Ureter (tissue), 1 donor: ENCODE results near the gene CHRNB1. TPM values are rescaled to one million over a fixed set of nuclear protein-coding genes. Genes with fewer than 3 reads are reported as not detected.

Source experiments
- DNase-seq: peaks from one replicate; pipeline ENCODE4 v3.0.0-alpha.2; 2020; ENCODE audit warnings: low spot score
- total RNA-seq: library from RNA; stranded (reverse); gene quantifications from one replicate; pipeline ENCODE4 v1.2.4, GENCODE V29; 2023
- donor health status: DM: yes; HTN: yes; CAD: no.

CHRNB1 gene, protein sequence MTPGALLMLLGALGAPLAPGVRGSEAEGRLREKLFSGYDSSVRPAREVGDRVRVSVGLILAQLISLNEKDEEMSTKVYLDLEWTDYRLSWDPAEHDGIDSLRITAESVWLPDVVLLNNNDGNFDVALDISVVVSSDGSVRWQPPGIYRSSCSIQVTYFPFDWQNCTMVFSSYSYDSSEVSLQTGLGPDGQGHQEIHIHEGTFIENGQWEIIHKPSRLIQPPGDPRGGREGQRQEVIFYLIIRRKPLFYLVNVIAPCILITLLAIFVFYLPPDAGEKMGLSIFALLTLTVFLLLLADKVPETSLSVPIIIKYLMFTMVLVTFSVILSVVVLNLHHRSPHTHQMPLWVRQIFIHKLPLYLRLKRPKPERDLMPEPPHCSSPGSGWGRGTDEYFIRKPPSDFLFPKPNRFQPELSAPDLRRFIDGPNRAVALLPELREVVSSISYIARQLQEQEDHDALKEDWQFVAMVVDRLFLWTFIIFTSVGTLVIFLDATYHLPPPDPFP
- 6.8 TPM for total RNA-seq

DNA sequence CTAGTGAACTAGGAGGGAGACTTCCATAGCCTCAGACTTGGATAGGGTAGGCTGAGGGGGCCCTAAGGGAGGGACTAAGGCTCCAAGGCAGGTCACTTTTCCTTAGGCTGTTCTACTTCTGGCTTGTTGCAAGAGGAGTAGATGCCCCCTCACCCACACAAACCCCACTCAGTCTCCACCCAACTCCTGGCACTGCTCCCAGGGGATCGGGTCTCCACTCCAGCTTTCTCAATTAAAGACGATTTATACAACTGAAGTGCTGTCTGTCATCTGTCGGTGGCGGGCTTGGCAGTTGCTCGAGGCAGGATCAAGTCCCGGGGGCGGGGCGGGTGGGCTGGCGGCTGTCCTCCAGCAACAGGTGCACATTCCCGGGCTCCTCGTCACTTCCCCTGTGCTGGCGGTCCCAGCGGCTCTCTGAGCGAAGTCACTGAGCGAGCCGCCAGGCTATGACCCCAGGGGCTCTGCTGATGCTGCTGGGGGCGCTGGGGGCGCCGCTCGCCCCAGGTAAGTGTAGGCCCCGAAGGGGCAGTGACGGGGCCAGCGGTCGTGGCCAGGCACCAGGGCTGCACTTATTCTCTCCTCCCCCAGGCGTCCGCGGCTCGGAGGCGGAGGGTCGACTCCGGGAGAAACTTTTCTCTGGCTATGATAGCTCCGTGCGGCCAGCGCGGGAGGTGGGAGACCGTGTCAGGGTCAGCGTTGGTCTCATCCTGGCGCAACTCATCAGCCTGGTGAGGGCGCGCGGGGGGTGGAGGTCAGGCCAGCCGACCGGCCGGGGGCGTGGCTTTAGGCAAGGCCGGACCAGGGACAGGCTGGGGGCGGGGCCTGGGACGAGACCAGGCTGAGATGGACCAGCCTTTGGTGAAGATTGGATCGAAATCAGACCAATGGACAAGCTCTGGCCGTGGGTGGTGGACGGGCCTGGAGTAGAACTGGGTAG, at the start of gene CHRNB1:
Gene CHRNB1, plus strand, starts transcription at position 380 of the 937 bp plus-strand sequence. Its CDS starts 67 bp downstream, at position 447.
- DNase-seq, result peak; percentile 60

DNA sequence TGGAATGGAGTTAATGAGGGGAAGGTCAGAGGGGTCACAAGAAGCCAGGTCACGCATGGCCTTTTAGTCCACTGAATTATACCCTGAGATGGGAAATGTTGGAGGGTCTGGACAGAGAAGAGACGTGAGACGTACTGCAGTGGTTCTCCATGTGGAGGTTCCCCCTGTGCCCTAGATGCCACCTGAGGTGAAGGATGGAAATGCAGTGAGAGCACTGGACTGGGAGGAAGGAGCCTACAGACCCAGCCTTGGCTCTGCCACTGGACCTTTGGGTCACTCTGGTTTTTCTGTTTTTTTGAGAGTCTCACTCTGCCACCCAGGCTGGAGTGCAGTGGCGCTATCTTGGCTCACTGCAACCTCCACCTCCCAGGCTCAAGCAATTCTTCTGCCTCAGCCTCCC, 48.7 kb upstream of the CHRNB1 start:
- DNase-seq, result no peak

- no peak for DNase-seq
These were observed 46.2 kb upstream of the CHRNB1 start for GRCh38 chr17:7398612-7399011.

DNA sequence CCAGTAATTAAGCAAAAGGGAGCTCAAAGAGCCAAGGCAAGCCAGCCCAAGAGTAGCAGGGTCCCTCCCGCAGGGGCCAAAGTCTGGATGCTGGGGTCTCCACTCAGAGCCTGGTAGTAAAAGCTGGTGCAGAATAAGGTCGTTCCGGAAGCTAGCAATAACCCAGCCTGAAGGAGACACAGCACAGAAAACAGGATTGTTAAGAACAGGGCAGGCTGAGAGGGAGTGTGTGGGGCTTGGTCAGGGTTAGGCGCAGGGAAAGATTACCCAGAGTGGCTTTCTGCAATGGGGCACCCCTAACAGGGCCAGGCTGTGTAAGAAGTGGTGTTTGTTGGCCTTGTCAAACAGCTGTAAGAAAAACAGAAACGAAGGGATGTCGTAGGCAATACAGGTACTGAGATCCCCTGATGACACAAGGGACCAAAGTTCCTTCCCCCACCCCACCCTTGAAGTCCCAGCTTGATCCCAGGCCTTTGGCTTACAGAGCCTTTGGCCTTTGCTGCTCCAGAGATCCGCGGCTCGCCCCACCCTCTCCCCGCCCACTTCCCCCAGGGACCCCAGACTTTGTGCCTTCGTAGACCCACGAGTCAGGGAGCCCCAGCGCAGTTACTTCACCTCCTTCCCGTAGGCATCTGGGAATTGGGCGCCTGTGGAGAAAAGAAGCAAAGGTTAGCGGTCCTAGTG, 41.7 kb upstream of the CHRNB1 start:
- DNase-seq, result no peak

GRCh38 chr17:7403727-7403976, 41.2 kb upstream of the CHRNB1 start:
- peak; percentile 65 for DNase-seq

- peak; percentile 98 for DNase-seq
These were observed 40.7 kb upstream of the CHRNB1 start, which contains the start of gene TMEM256 for GRCh38 chr17:7403977-7404736. TMEM256 (minus strand) TSS chr17:7404097; CDS start chr17:7404084, 13 bp downstream.

- peak; percentile 66 for DNase-seq
These were observed 40.0 kb upstream of the CHRNB1 start for GRCh38 chr17:7404737-7405349.

DNA sequence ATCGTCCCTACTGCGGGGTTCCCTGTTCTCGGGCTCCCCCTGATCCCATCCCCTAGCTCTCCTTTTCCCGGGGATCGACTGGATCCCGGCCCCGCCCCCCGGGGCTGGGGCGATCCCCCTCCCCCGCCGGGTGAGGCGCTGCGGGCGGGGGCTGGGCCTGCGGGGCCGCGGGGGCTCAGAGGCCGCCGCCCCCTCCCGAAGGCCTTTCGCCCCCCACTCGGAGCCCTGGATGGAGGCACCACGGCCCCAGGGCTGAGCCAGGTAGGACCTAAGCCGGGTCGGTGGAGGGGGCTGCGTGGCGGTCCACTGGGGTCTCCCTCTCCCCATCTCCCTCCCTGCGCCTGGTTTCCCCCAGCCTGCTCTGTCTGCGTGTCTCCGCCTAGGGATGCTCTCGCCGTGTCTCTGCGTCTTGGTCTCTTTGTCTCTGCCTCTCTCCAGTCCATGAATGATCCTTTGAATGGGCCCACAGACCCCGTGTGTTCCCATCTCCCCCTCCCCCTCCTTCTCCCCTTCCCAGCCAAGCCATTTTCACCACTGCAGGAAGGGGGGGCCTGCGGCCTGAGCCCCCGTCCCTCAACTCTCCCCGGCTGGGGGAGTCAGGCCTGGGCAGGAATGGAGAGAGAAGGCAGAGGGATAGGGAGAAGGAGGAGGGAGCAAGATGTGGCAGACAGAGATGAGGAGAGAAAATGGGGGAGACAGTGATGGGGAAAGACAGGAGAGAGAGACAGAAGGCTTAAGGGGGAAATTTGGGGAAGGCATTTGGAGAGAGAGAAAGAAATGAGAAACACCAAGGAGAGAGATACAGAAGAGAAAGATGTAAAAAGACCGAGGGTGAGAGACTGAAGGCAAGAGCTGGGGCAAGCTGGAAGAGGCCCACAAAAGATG, 39.3 kb upstream of the CHRNB1 start:
- no peak for DNase-seq

- no peak for DNase-seq
These were observed 38.5 kb upstream of the CHRNB1 start for GRCh38 chr17:7406235-7406825.

DNA sequence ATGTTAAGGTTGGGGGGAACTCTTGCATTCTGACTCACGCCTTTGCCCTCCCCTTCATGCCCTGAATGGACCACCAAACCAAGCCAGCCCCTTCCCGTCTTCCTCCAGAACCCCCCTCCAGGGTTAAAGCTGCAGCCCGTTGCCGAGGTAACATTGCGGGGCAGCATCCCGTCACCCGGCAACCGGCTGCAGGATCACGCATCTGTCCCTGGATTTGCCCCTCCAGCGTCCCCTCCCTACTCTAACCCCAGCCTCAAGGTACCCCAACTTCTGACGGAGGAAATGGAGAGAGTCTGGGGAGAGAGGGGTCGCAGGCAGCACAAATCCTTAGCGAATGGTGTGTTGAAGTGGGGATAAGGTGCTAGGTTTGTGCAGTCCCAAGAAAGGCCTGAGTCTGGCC, 37.8 kb upstream of the CHRNB1 start:
- DNase-seq, result no peak

GRCh38 chr17:7407485-7408251, 37.2 kb upstream of the CHRNB1 start, which contains the start of gene NLGN2:
NLGN2 (plus strand) TSS chr17:7407845; CDS start chr17:7408256, 411 bp downstream.
- DNase-seq, result no peak

- no peak for DNase-seq
These were observed 36.6 kb upstream of the CHRNB1 start for GRCh38 chr17:7408252-7408727.

- DNase-seq, result no peak
These were observed 36.0 kb upstream of the CHRNB1 start for GRCh38 chr17:7408863-7409262.

- no peak for DNase-seq
These were observed 35.1 kb upstream of the CHRNB1 start for GRCh38 chr17:7409716-7410115.

GRCh38 chr17:7410634-7411426, 34.0 kb upstream of the CHRNB1 start:
- no peak for DNase-seq

GRCh38 chr17:7411427-7411750, 33.5 kb upstream of the CHRNB1 start:
- no peak for DNase-seq

DNA sequence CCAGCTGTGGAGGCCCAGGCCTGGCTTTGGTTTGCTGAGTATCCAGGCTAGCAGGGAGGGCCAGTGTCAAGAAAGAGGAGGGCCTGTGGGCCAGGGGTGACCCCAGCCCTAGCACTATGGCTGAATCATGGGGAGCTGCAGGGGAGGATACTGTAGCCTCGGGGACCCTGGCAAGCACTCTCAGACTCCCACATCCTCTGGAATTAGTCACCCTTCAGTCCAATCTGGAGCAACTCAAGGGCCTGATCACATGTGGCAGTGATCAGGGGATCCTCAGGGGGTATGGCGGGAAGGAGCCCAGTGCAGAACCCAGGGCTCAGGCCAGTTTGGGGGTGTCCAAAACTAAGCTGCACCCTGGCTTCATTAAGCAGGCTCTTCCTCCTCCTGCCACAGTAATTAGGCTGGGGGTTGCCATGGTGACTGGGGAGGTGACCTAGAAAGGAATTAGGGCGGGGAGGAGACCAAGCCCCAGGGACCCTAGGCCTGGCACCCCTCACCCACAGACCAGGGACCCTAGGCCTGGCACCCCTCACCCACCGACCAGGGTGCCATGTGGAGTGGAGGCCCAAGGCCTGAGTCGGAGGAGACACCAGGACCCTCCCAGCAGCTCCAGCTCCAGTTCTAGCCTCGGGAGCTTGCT, 31.4 kb upstream of the CHRNB1 start:
- DNase-seq, result no peak
